GM23338 (cell line): ENCODE results near the gene SFT2D3. TPM values are rescaled to one million over a fixed set of nuclear protein-coding genes. Genes with fewer than 3 reads are reported as not detected.

Source experiments
- ATAC-seq: fragments of 200-7000 bp; cut with Tn5 transposase; 3 replicates; pipeline ENCODE4 v1.9.1; 2020
- DNase-seq: peaks from one replicate; pipeline ENCODE4 v3.0.0-alpha.2; 2015; ENCODE audit warnings: low spot score
- H2AFZ ChIP-seq: fragments of 200-600 bp; sonication (generic); 2 replicates; pipeline ENCODE4 v1.8.0; 2016; ENCODE audit warnings: antibody characterized with exemption, mild to moderate bottlenecking, moderate library complexity
- H3F3A ChIP-seq: fragments of 200-600 bp; sonication (generic); replicated peaks from 2 replicates; pipeline ENCODE4 v1.8.0; 2017; ENCODE audit warnings: antibody characterized with exemption, mixed run types, low read depth
- H3K27ac ChIP-seq: fragments of 200-600 bp; sonication (generic); 2 replicates; pipeline ENCODE4 v1.6.1; 2016; ENCODE audit warnings: low read depth
- H3K27me3 ChIP-seq: fragments of 200-600 bp; sonication (generic); 2 replicates; pipeline ENCODE4 v1.8.0; 2016; ENCODE audit warnings: mild to moderate bottlenecking, mixed run types, moderate library complexity; ENCODE audit not compliant: insufficient read depth
- H3K36me3 ChIP-seq: fragments of 200-600 bp; sonication (generic); 2 replicates; pipeline ENCODE4 v1.8.0; 2016; ENCODE audit warnings: mild to moderate bottlenecking; ENCODE audit not compliant: insufficient read depth
- H3K4me1 ChIP-seq: fragments of 200-600 bp; sonication (generic); 2 replicates; pipeline ENCODE4 v1.8.0; 2016; ENCODE audit warnings: mild to moderate bottlenecking, moderate library complexity; ENCODE audit not compliant: insufficient read depth
- H3K4me2 ChIP-seq: fragments of 200-600 bp; sonication (generic); 2 replicates; pipeline ENCODE4 v1.7.1; 2017; ENCODE audit warnings: mixed run types
- H3K4me3 ChIP-seq: fragments of 200-600 bp; sonication (generic); 2 replicates; pipeline ENCODE4 v1.6.1; 2016; ENCODE audit warnings: mixed run types
- H3K79me2 ChIP-seq: fragments of 200-600 bp; sonication (generic); replicated peaks from 2 replicates; pipeline ENCODE4 v1.8.0; 2017; ENCODE audit warnings: mild to moderate bottlenecking; ENCODE audit not compliant: insufficient read depth
- H3K9me2 ChIP-seq: fragments of 200-600 bp; sonication (generic); 2 replicates; pipeline ENCODE4 v1.8.0; 2017; ENCODE audit not compliant: insufficient read depth
- H4K20me1 ChIP-seq: fragments of 200-600 bp; sonication (generic); replicated peaks from 2 replicates; pipeline ENCODE4 v1.8.0; 2017; ENCODE audit warnings: mild to moderate bottlenecking; ENCODE audit not compliant: insufficient read depth
- H3K27ac Mint-ChIP-seq: 2 replicates; pipeline ENCODE4 v1.8.0; 2020; ENCODE audit warnings: inconsistent platforms, mild to moderate bottlenecking, moderate library complexity, mixed read lengths
- H3K27me3 Mint-ChIP-seq: 3 replicates; pipeline ENCODE4 v1.8.0; 2022; ENCODE audit warnings: low read depth, mild to moderate bottlenecking, moderate library complexity, mixed read lengths, inconsistent platforms; ENCODE audit not compliant: insufficient read depth, poor library complexity
- H3K36me3 Mint-ChIP-seq: 3 replicates; pipeline ENCODE4 v1.8.0; 2021; ENCODE audit warnings: low read depth, mild to moderate bottlenecking, inconsistent platforms, moderate library complexity, mixed read lengths
- H3K4me1 Mint-ChIP-seq: 3 replicates; pipeline ENCODE4 v1.8.0; 2020; ENCODE audit warnings: mild to moderate bottlenecking, inconsistent platforms, mixed read lengths
- H3K4me3 Mint-ChIP-seq: 3 replicates; pipeline ENCODE4 v1.8.0; 2021; ENCODE audit warnings: moderate library complexity, mild to moderate bottlenecking, inconsistent platforms, mixed read lengths
- H3K9me3 Mint-ChIP-seq: 3 replicates; pipeline ENCODE4 v1.8.0; 2020; ENCODE audit warnings: moderate library complexity, mild to moderate bottlenecking, inconsistent platforms, mixed read lengths
- CREB1 ChIP-seq: fragments of 250-450 bp; sonication (Bioruptor Pico); IDR thresholded peaks from 2 replicates; pipeline ENCODE4 v1.5.0; 2020; ENCODE audit warnings: low read depth, mild to moderate bottlenecking, moderate library complexity
- EZH2 ChIP-seq: fragments of 200-600 bp; sonication (generic); IDR thresholded peaks from one replicate; pipeline ENCODE4 v1.8.0; 2017; ENCODE audit warnings: antibody characterized with exemption, mild to moderate bottlenecking, low read depth; ENCODE audit not compliant: unreplicated experiment
- EZH2phosphoT487 ChIP-seq: fragments of 200-600 bp; sonication (generic); IDR thresholded peaks from one replicate; pipeline ENCODE4 v1.8.1; 2018; ENCODE audit warnings: antibody characterized with exemption; ENCODE audit not compliant: unreplicated experiment
- JUNB ChIP-seq: IDR thresholded peaks from one replicate; pipeline ENCODE4 v1.6.1; 2016; ENCODE audit warnings: antibody characterized with exemption; ENCODE audit not compliant: unreplicated experiment
- NANOG ChIP-seq: IDR thresholded peaks from 2 replicates; pipeline ENCODE4 v1.6.1; 2016; ENCODE audit warnings: antibody characterized with exemption, borderline replicate concordance
- POLR2AphosphoS5 ChIP-seq: IDR thresholded peaks from 2 replicates; pipeline ENCODE4 v1.6.1; 2016; ENCODE audit warnings: antibody characterized with exemption, low read depth
- STAT1 ChIP-seq: IDR thresholded peaks from one replicate; pipeline ENCODE4 v1.6.1; 2016; ENCODE audit warnings: antibody characterized with exemption; ENCODE audit not compliant: unreplicated experiment
- ZNF114 ChIP-seq: fragments of 250-450 bp; sonication (Bioruptor Pico); IDR thresholded peaks from 2 replicates; pipeline ENCODE4 v1.5.0; 2020; ENCODE audit warnings: mild to moderate bottlenecking, moderate library complexity
- ZNF331 ChIP-seq: fragments of 250-450 bp; sonication (Bioruptor Pico); IDR thresholded peaks from 2 replicates; pipeline ENCODE4 v1.5.0; 2020; ENCODE audit warnings: low read depth, mild to moderate bottlenecking, moderate library complexity
- long read RNA-seq: library from polyadenylated mRNA; unstranded; transcript quantifications from one replicate; pipeline ENCODE4 v2.0.0, GENCODE V29; 2020; ENCODE audit not compliant: unreplicated experiment
- polyA plus RNA-seq: library from polyadenylated mRNA; unstranded; fragments of >200 nt; fragmentation: Nextera tagmentation; extraction: Ambion mirVana; gene quantifications from 2 replicates; pipeline ENCODE4 v1.2.1, GENCODE V29; 2016
- total RNA-seq: library from RNA; depleted of rRNA; stranded (reverse); fragments of >200 nt; shearing (Covaris generic); gene quantifications from 2 replicates; pipeline ENCODE4 v1.2.3, GENCODE V29; 2014; rRNA removed
- TF ChIP-seq, protein P1 (sequence below): IDR thresholded peaks from 2 replicates; pipeline ENCODE4 v1.6.1; 2016; ENCODE audit warnings: antibody characterized with exemption
- TF ChIP-seq, protein P2 (sequence below): fragments of 250-450 bp; sonication (Bioruptor Pico); IDR thresholded peaks from 2 replicates; pipeline ENCODE4 v1.5.0; 2020; ENCODE audit warnings: mild to moderate bottlenecking, moderate library complexity
- TF ChIP-seq, protein P3 (sequence below), 2 experiments: fragments of 200-600 bp in 1 of 2; sonication (generic) in 1 of 2; conservative IDR thresholded peaks; 2 replicates each; pipeline versions ENCODE4 v1.5.1 to v1.6.1; 2016 to 2017; ENCODE audit warnings: antibody characterized with exemption in 2 of 2, low read depth in 2 of 2, mild to moderate bottlenecking in 2 of 2, moderate library complexity in 1 of 2

The SFT2D3 gene
- total RNA-seq (13.4 and 13.7 TPM in 2 replicates), polyA plus RNA-seq (not detected in 2 replicates)
- long read RNA-seq, partial matches to known transcripts: 0 of 3 reads
- long read RNA-seq, other reads (novel, unspliced or antisense): 0 of 3 reads

- H3K27me3 ChIP-seq: no peaks in the 10 kb centered on the region
- no peaks in the 10 kb centered on the region for H3K9me2 ChIP-seq
- Mint-ChIP-seq H3K4me3 (peak within 1 kb of the TSS; percentile 92), H3K27me3 (peaks cover 15% of the 10 kb centered on the region), H3K36me3 (peaks cover 16% of the 10 kb centered on the region), H3K4me1 (peaks cover 21% of the 10 kb centered on the region), H3K27ac (peak within 1 kb of the TSS; percentile 98), H3K9me3 (peaks cover 2% of the 10 kb centered on the region; the same call in 1 of the 3 replicates)
- peak within 1 kb of the TSS; percentile 73; the same call in 1 of the 2 replicates for H2AFZ ChIP-seq
- H3K4me1 ChIP-seq: peaks cover 22% of the 10 kb centered on the region
- peaks cover 14% of the 10 kb centered on the region for H4K20me1 ChIP-seq
- 0 out of 2 replicates have a peak, but pooled peaks cover 21% of the 10 kb centered on the region for H3F3A ChIP-seq
- H3K27ac ChIP-seq: peak within 1 kb of the TSS; percentile 93
- DNase-seq: peak; percentile 95
- TF ChIP-seq EZH2 (no peak), POLR2AphosphoS5 (peak; percentile 92), CREB1 (peak; percentile 43; the same call in 1 of the 2 replicates)
- peaks cover 33% of the 10 kb centered on the region for H3K79me2 ChIP-seq
- peaks cover 6% of the 10 kb centered on the region; the same call in 1 of the 2 replicates for H3K36me3 ChIP-seq
- peak; percentile 84 for ATAC-seq
- H3K4me3 ChIP-seq: peak within 1 kb of the TSS; percentile 62
- peak within 1 kb of the TSS; percentile 79 for H3K4me2 ChIP-seq
Observed at GRCh38 chr2:127701193-127701650, at the start of gene SFT2D3. TSS of gene SFT2D3 (plus strand) at chr2:127701497. CDS start at chr2:127701529, 32 bp downstream.

DNA sequence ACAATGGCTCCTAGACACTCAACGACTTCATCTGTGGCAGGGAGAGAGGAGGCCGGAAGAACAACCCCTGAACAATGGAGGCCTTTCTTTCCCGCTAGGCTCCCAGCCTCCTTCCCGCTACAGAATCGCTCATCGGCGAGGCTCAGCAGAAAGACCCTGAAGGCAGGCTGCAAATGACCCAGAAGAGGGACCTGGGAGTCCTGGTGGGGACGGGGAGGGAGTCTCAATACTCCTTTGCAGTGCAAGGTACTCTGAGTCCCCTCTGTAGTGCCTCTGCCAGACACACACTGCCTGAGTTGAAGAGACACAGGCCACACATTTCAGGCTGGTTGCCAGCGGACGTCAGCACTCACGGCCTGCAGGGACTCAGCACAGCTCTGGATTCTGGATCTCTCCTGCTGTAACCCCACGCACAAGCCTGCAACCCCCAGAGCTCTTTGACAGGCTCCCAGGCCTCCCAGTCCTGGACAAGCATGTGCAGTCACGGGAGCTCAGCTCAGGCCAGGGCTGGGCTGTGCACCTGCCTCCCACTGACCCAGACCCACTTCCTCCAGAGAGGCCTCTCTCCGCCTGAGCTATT lies 49.2 kb upstream of the SFT2D3 start:
- no peaks in the 10 kb centered on the region for H3K27me3 ChIP-seq
- no peaks in the 10 kb centered on the region for H3F3A ChIP-seq
- H3K4me1 ChIP-seq: no peaks in the 10 kb centered on the region
- H3K4me2 ChIP-seq: no peak overlapping the region
- no peaks in the 10 kb centered on the region for H3K36me3 ChIP-seq
- ATAC-seq: no peak
- no peak overlapping the region for H3K27ac ChIP-seq
- H4K20me1 ChIP-seq: no peaks in the 10 kb centered on the region; the same call in 1 of the 2 replicates
- no peaks in the 10 kb centered on the region; the same call in 2 of the 3 replicates for H3K36me3 Mint-ChIP-seq
- H3K9me3 Mint-ChIP-seq: no peaks in the 10 kb centered on the region
- H2AFZ ChIP-seq: no peak overlapping the region
- H3K4me3 Mint-ChIP-seq: no peak overlapping the region
- no peaks in the 10 kb centered on the region for H3K9me2 ChIP-seq
- no peak overlapping the region; the same call in 1 of the 2 replicates for H3K27ac Mint-ChIP-seq
- no peak overlapping the region for H3K4me3 ChIP-seq
- H3K27me3 Mint-ChIP-seq: peaks cover 21% of the 10 kb centered on the region
- H3K4me1 Mint-ChIP-seq: peaks cover 14% of the 10 kb centered on the region
- H3K79me2 ChIP-seq: no peaks in the 10 kb centered on the region
- no peak for DNase-seq
- TF ChIP-seq EZH2phosphoT487: no peak
- TF ChIP-seq CREB1: no peak
- no peak for TF ChIP-seq STAT1
- no peak for TF ChIP-seq POLR2AphosphoS5
- no peak for TF ChIP-seq ZNF331
- TF ChIP-seq, protein P1, sequence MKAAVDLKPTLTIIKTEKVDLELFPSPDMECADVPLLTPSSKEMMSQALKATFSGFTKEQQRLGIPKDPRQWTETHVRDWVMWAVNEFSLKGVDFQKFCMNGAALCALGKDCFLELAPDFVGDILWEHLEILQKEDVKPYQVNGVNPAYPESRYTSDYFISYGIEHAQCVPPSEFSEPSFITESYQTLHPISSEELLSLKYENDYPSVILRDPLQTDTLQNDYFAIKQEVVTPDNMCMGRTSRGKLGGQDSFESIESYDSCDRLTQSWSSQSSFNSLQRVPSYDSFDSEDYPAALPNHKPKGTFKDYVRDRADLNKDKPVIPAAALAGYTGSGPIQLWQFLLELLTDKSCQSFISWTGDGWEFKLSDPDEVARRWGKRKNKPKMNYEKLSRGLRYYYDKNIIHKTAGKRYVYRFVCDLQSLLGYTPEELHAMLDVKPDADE: no peak
- TF ChIP-seq, protein P2, sequence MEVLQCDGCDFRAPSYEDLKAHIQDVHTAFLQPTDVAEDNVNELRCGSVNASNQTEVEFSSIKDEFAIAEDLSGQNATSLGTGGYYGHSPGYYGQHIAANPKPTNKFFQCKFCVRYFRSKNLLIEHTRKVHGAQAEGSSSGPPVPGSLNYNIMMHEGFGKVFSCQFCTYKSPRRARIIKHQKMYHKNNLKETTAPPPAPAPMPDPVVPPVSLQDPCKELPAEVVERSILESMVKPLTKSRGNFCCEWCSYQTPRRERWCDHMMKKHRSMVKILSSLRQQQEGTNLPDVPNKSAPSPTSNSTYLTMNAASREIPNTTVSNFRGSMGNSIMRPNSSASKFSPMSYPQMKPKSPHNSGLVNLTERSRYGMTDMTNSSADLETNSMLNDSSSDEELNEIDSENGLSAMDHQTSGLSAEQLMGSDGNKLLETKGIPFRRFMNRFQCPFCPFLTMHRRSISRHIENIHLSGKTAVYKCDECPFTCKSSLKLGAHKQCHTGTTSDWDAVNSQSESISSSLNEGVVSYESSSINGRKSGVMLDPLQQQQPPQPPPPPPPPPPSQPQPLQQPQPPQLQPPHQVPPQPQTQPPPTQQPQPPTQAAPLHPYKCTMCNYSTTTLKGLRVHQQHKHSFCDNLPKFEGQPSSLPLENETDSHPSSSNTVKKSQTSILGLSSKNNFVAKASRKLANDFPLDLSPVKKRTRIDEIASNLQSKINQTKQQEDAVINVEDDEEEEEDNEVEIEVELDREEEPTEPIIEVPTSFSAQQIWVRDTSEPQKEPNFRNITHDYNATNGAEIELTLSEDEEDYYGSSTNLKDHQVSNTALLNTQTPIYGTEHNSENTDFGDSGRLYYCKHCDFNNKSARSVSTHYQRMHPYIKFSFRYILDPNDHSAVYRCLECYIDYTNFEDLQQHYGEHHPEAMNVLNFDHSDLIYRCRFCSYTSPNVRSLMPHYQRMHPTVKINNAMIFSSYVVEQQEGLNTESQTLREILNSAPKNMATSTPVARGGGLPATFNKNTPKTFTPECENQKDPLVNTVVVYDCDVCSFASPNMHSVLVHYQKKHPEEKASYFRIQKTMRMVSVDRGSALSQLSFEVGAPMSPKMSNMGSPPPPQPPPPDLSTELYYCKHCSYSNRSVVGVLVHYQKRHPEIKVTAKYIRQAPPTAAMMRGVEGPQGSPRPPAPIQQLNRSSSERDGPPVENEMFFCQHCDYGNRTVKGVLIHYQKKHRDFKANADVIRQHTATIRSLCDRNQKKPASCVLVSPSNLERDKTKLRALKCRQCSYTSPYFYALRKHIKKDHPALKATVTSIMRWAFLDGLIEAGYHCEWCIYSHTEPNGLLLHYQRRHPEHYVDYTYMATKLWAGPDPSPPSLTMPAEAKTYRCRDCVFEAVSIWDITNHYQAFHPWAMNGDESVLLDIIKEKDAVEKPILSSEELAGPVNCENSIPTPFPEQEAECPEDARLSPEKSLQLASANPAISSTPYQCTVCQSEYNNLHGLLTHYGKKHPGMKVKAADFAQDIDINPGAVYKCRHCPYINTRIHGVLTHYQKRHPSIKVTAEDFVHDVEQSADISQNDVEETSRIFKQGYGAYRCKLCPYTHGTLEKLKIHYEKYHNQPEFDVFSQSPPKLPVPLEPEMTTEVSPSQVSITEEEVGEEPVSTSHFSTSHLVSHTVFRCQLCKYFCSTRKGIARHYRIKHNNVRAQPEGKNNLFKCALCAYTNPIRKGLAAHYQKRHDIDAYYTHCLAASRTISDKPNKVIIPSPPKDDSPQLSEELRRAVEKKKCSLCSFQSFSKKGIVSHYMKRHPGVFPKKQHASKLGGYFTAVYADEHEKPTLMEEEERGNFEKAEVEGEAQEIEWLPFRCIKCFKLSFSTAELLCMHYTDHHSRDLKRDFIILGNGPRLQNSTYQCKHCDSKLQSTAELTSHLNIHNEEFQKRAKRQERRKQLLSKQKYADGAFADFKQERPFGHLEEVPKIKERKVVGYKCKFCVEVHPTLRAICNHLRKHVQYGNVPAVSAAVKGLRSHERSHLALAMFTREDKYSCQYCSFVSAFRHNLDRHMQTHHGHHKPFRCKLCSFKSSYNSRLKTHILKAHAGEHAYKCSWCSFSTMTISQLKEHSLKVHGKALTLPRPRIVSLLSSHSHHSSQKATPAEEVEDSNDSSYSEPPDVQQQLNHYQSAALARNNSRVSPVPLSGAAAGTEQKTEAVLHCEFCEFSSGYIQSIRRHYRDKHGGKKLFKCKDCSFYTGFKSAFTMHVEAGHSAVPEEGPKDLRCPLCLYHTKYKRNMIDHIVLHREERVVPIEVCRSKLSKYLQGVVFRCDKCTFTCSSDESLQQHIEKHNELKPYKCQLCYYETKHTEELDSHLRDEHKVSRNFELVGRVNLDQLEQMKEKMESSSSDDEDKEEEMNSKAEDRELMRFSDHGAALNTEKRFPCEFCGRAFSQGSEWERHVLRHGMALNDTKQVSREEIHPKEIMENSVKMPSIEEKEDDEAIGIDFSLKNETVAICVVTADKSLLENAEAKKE (CRISPR knock-in tag): no peak
- no peak for TF ChIP-seq EZH2
- no peak for TF ChIP-seq JUNB
- TF ChIP-seq ZNF114 (CRISPR knock-in tag): no peak
- TF ChIP-seq, protein P3, sequence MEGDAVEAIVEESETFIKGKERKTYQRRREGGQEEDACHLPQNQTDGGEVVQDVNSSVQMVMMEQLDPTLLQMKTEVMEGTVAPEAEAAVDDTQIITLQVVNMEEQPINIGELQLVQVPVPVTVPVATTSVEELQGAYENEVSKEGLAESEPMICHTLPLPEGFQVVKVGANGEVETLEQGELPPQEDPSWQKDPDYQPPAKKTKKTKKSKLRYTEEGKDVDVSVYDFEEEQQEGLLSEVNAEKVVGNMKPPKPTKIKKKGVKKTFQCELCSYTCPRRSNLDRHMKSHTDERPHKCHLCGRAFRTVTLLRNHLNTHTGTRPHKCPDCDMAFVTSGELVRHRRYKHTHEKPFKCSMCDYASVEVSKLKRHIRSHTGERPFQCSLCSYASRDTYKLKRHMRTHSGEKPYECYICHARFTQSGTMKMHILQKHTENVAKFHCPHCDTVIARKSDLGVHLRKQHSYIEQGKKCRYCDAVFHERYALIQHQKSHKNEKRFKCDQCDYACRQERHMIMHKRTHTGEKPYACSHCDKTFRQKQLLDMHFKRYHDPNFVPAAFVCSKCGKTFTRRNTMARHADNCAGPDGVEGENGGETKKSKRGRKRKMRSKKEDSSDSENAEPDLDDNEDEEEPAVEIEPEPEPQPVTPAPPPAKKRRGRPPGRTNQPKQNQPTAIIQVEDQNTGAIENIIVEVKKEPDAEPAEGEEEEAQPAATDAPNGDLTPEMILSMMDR (conservative IDR thresholded peaks at IDR 0.05; ENCODE audit: low read depth in 2 of 2): no peak
- TF ChIP-seq NANOG: no peak
